Activated T-cell treated with anti-CD3 and anti-CD28 coated beads, Interleukin-2, amount 50 U/mL, for 24 hours (primary cell): Measurements from ENCODE around the gene MARCHF2.
A peak's percentile ranks its signal among the peaks of the same experiment; 100 is the strongest.

Source experiments
- DNase-seq: peaks from one replicate; pipeline ENCODE4 v3.0.0-alpha.2; 2020
- H3K27ac Mint-ChIP-seq: 2 replicates; pipeline ENCODE4 v1.8.0; 2020; ENCODE audit warnings: mild to moderate bottlenecking, mixed read lengths
- H3K27me3 Mint-ChIP-seq: 2 replicates; pipeline ENCODE4 v1.8.0; 2020; ENCODE audit warnings: mixed read lengths
- H3K36me3 Mint-ChIP-seq: 2 replicates; pipeline ENCODE4 v1.8.0; 2020; ENCODE audit warnings: low read depth, mixed read lengths
- H3K4me1 Mint-ChIP-seq: 2 replicates; pipeline ENCODE4 v1.8.0; 2020; ENCODE audit warnings: low read depth, mixed read lengths
- H3K4me3 Mint-ChIP-seq: 2 replicates; pipeline ENCODE4 v1.8.0; 2020; ENCODE audit warnings: mild to moderate bottlenecking, moderate library complexity, mixed read lengths
- H3K9me3 Mint-ChIP-seq: 2 replicates; pipeline ENCODE4 v1.8.0; 2020; ENCODE audit warnings: mixed read lengths

Gene MARCHF2

GRCh38 chr19:8460516-8461298, 47.6 kb downstream of the MARCHF2 start:
- Mint-ChIP-seq H3K4me1 (peaks cover 66% of the 10 kb centered on the region), H3K36me3 (peaks cover 99% of the 10 kb centered on the region)

GRCh38 chr19:8461376-8461775, 48.3 kb downstream of the MARCHF2 start:
- peaks cover 60% of the 10 kb centered on the region for H3K4me1 Mint-ChIP-seq
- H3K27ac Mint-ChIP-seq: peak overlapping the region; percentile 39
- H3K4me3 Mint-ChIP-seq: no peak overlapping the region
- no peaks in the 10 kb centered on the region for H3K9me3 Mint-ChIP-seq
- peaks cover 99% of the 10 kb centered on the region for H3K36me3 Mint-ChIP-seq
- no peaks in the 10 kb centered on the region for H3K27me3 Mint-ChIP-seq
- DNase-seq: no peak

More at GRCh38 chr19:8460516-8461298, 47.6 kb downstream of the MARCHF2 start:
- Mint-ChIP-seq H3K27me3 (no peaks in the 10 kb centered on the region), H3K4me3 (no peak overlapping the region), H3K27ac (peak overlapping the region; percentile 62), H3K9me3 (no peaks in the 10 kb centered on the region)
- no peak for DNase-seq

GRCh38 chr19:8461891-8462290, 48.8 kb downstream of the MARCHF2 start:
- peaks cover 56% of the 10 kb centered on the region for H3K4me1 Mint-ChIP-seq
- H3K27me3 Mint-ChIP-seq: no peaks in the 10 kb centered on the region
- no peaks in the 10 kb centered on the region for H3K9me3 Mint-ChIP-seq
- no peak for DNase-seq
- peaks cover 99% of the 10 kb centered on the region for H3K36me3 Mint-ChIP-seq
- H3K4me3 Mint-ChIP-seq: no peak overlapping the region
- H3K27ac Mint-ChIP-seq: peak overlapping the region; percentile 15

GRCh38 chr19:8462571-8462970, 49.5 kb downstream of the MARCHF2 start:
- H3K27me3 Mint-ChIP-seq: no peaks in the 10 kb centered on the region
- H3K9me3 Mint-ChIP-seq: no peaks in the 10 kb centered on the region
- DNase-seq: no peak
- peak overlapping the region; percentile 15 for H3K27ac Mint-ChIP-seq
- H3K4me3 Mint-ChIP-seq: no peak overlapping the region
- peaks cover 99% of the 10 kb centered on the region for H3K36me3 Mint-ChIP-seq
- peaks cover 50% of the 10 kb centered on the region for H3K4me1 Mint-ChIP-seq

- no peaks in the 10 kb centered on the region for H3K27me3 Mint-ChIP-seq
- no peaks in the 10 kb centered on the region for H3K9me3 Mint-ChIP-seq
- DNase-seq: no peak
- H3K27ac Mint-ChIP-seq: peak overlapping the region; percentile 22
- H3K36me3 Mint-ChIP-seq: peaks cover 99% of the 10 kb centered on the region
- peaks cover 45% of the 10 kb centered on the region for H3K4me1 Mint-ChIP-seq
- H3K4me3 Mint-ChIP-seq: no peak overlapping the region
Measured at GRCh38 chr19:8463365-8463764, 50.3 kb downstream of the MARCHF2 start.

- Mint-ChIP-seq H3K4me1 (peaks cover 23% of the 10 kb centered on the region), H3K9me3 (no peaks in the 10 kb centered on the region), H3K36me3 (peaks cover 99% of the 10 kb centered on the region), H3K4me3 (no peak overlapping the region), H3K27ac (peak overlapping the region; percentile 9), H3K27me3 (no peaks in the 10 kb centered on the region)
- DNase-seq: no peak
Measured at GRCh38 chr19:8466018-8466417, 52.9 kb downstream of the MARCHF2 start.

- no peak overlapping the region for H3K27ac Mint-ChIP-seq
- H3K9me3 Mint-ChIP-seq: no peaks in the 10 kb centered on the region
- DNase-seq: no peak
- H3K36me3 Mint-ChIP-seq: peaks cover 100% of the 10 kb centered on the region
- no peaks in the 10 kb centered on the region for H3K27me3 Mint-ChIP-seq
- H3K4me1 Mint-ChIP-seq: peaks cover 24% of the 10 kb centered on the region
- H3K4me3 Mint-ChIP-seq: no peak overlapping the region
Measured at GRCh38 chr19:8468124-8468523, 55.0 kb downstream of the MARCHF2 start.

- Mint-ChIP-seq H3K27ac (peak overlapping the region; percentile 68), H3K36me3 (peaks cover 100% of the 10 kb centered on the region)
Measured at GRCh38 chr19:8468761-8469373, 55.8 kb downstream of the MARCHF2 start.

GRCh38 chr19:8469613-8470368, 56.7 kb downstream of the MARCHF2 start:
- Mint-ChIP-seq H3K4me3 (no peak overlapping the region), H3K4me1 (peaks cover 32% of the 10 kb centered on the region), H3K36me3 (peaks cover 100% of the 10 kb centered on the region), H3K27ac (peak overlapping the region; percentile 68), H3K9me3 (no peaks in the 10 kb centered on the region), H3K27me3 (no peaks in the 10 kb centered on the region)
- DNase-seq: no peak

More at GRCh38 chr19:8468761-8469373, 55.8 kb downstream of the MARCHF2 start:
- H3K9me3 Mint-ChIP-seq: no peaks in the 10 kb centered on the region
- peaks cover 26% of the 10 kb centered on the region for H3K4me1 Mint-ChIP-seq
- no peak for DNase-seq
- H3K4me3 Mint-ChIP-seq: no peak overlapping the region
- no peaks in the 10 kb centered on the region for H3K27me3 Mint-ChIP-seq

GRCh38 chr19:8473648-8474476, 60.8 kb downstream of the MARCHF2 start:
- Mint-ChIP-seq H3K4me3 (no peak overlapping the region), H3K4me1 (peaks cover 64% of the 10 kb centered on the region), H3K9me3 (no peaks in the 10 kb centered on the region), H3K36me3 (peaks cover 98% of the 10 kb centered on the region), H3K27ac (peak overlapping the region; percentile 85), H3K27me3 (no peaks in the 10 kb centered on the region)
- no peak for DNase-seq

GRCh38 chr19:8475005-8475404, 61.9 kb downstream of the MARCHF2 start:
- H3K36me3 Mint-ChIP-seq: peaks cover 93% of the 10 kb centered on the region
- H3K4me1 Mint-ChIP-seq: peaks cover 65% of the 10 kb centered on the region
- H3K4me3 Mint-ChIP-seq: no peak overlapping the region
- H3K9me3 Mint-ChIP-seq: no peaks in the 10 kb centered on the region
- no peak for DNase-seq
- no peaks in the 10 kb centered on the region for H3K27me3 Mint-ChIP-seq
- H3K27ac Mint-ChIP-seq: peak overlapping the region; percentile 72

- Mint-ChIP-seq H3K36me3 (peaks cover 92% of the 10 kb centered on the region), H3K27ac (peak overlapping the region; percentile 72), H3K9me3 (no peaks in the 10 kb centered on the region), H3K4me3 (no peak overlapping the region), H3K27me3 (no peaks in the 10 kb centered on the region), H3K4me1 (peaks cover 76% of the 10 kb centered on the region)
- no peak for DNase-seq
Measured at GRCh38 chr19:8476524-8476923, 63.4 kb downstream of the MARCHF2 start.

GRCh38 chr19:8477889-8478288, 64.8 kb downstream of the MARCHF2 start:
- Mint-ChIP-seq H3K4me1 (peaks cover 77% of the 10 kb centered on the region), H3K27me3 (no peaks in the 10 kb centered on the region), H3K27ac (peak overlapping the region; percentile 85), H3K9me3 (no peaks in the 10 kb centered on the region), H3K4me3 (no peak overlapping the region), H3K36me3 (peaks cover 92% of the 10 kb centered on the region)
- DNase-seq: no peak

GRCh38 chr19:8478598-8478997, 65.5 kb downstream of the MARCHF2 start:
- Mint-ChIP-seq H3K4me3 (no peak overlapping the region), H3K36me3 (peaks cover 92% of the 10 kb centered on the region), H3K27me3 (no peaks in the 10 kb centered on the region), H3K4me1 (peaks cover 77% of the 10 kb centered on the region), H3K27ac (peak overlapping the region; percentile 85), H3K9me3 (no peaks in the 10 kb centered on the region)
- DNase-seq: no peak
